ENCODE measurements around the gene ADAM33. TPM values are rescaled to one million over a fixed set of nuclear protein-coding genes. Genes with fewer than 3 reads are reported as not detected.

ADAM33 gene
- total RNA-seq, 2 donors from 2014 or later = 3.0 to 3.3 TPM

- no peaks in the 10 kb centered on the region for H3K4me1 ChIP-seq (ENCODE audit: control insufficient read depth, insufficient read depth, low read length)
- Mint-ChIP-seq H3K36me3 (ENCODE audit: low read depth) (no peaks in the 10 kb centered on the region), H3K27ac (no peak overlapping the region), H3K4me1 (no peaks in the 10 kb centered on the region), H3K4me3 (no peak overlapping the region), H3K9me3 (peaks cover 2% of the 10 kb centered on the region), H3K27me3 (ENCODE audit: insufficient read depth) (no peaks in the 10 kb centered on the region)
- no peaks in the 10 kb centered on the region for H3K9me3 ChIP-seq (ENCODE audit: control insufficient read depth, low read length)
- no peaks in the 10 kb centered on the region for H3K36me3 ChIP-seq (ENCODE audit: control insufficient read depth, insufficient read depth, low read length)
- TF ChIP-seq CTCF (conservative IDR thresholded peaks at IDR 0.05) = no peak
- H3K9ac ChIP-seq (ENCODE audit: extremely low read depth, low read length, poor library complexity, severe bottlenecking) = no peak overlapping the region
- no peaks in the 10 kb centered on the region for H3K27me3 ChIP-seq (ENCODE audit: control insufficient read depth, insufficient read depth, low read length, poor library complexity, severe bottlenecking)
- peak; percentile 37 for DNase-seq
- H3K27ac ChIP-seq (ENCODE audit: low read depth, low read length) = no peak overlapping the region
- 86 to 93% methylated on average over 7 to 15 of the region's 15 CpGs for WGBS, 2 experiments (ENCODE audit: insufficient coverage in 1 of 2, insufficient read length in 1 of 2)
- no peak overlapping the region for H3K4me3 ChIP-seq (ENCODE audit: low read length)
These were observed 15.2 kb upstream of the ADAM33 start for GRCh38 chr20:3696745-3697587.

GRCh38 chr20:3696200-3696599 lies 14.4 kb upstream of the ADAM33 start:
- no peaks in the 10 kb centered on the region for H3K27me3 Mint-ChIP-seq (ENCODE audit: insufficient read depth)
- Histone ChIP-seq H3K4me3 (ENCODE audit: low read length) (no peak overlapping the region), H3K4me1 (ENCODE audit: control insufficient read depth, insufficient read depth, low read length) (no peaks in the 10 kb centered on the region), H3K27me3 (ENCODE audit: control insufficient read depth, insufficient read depth, low read length, poor library complexity, severe bottlenecking) (no peaks in the 10 kb centered on the region), H3K27ac (ENCODE audit: low read depth, low read length) (no peak overlapping the region), H3K9ac (ENCODE audit: extremely low read depth, low read length, poor library complexity, severe bottlenecking) (no peak overlapping the region), H3K9me3 (ENCODE audit: control insufficient read depth, low read length) (no peaks in the 10 kb centered on the region), H3K36me3 (ENCODE audit: control insufficient read depth, insufficient read depth, low read length) (no peaks in the 10 kb centered on the region)
- H3K4me1 Mint-ChIP-seq = no peaks in the 10 kb centered on the region
- H3K9me3 Mint-ChIP-seq = peaks cover 2% of the 10 kb centered on the region
- H3K27ac Mint-ChIP-seq = no peak overlapping the region
- no peak overlapping the region for H3K4me3 Mint-ChIP-seq
- 80 to 86% methylated on average over 1 of the region's 1 CpG for WGBS, 2 experiments (ENCODE audit: insufficient coverage in 1 of 2, insufficient read length in 1 of 2)
- TF ChIP-seq CTCF (conservative IDR thresholded peaks at IDR 0.05) = peak; percentile 74
- H3K36me3 Mint-ChIP-seq (ENCODE audit: low read depth) = no peaks in the 10 kb centered on the region
- peak; percentile 65 for DNase-seq

- Histone ChIP-seq H3K36me3 (ENCODE audit: control insufficient read depth, insufficient read depth, low read length) (no peaks in the 10 kb centered on the region), H3K4me3 (ENCODE audit: low read length) (no peak overlapping the region), H3K9ac (ENCODE audit: extremely low read depth, low read length, poor library complexity, severe bottlenecking) (no peak overlapping the region), H3K4me1 (ENCODE audit: control insufficient read depth, insufficient read depth, low read length) (no peaks in the 10 kb centered on the region), H3K9me3 (ENCODE audit: control insufficient read depth, low read length) (no peaks in the 10 kb centered on the region), H3K27ac (ENCODE audit: low read depth, low read length) (no peak overlapping the region), H3K27me3 (ENCODE audit: control insufficient read depth, insufficient read depth, low read length, poor library complexity, severe bottlenecking) (no peaks in the 10 kb centered on the region)
- Mint-ChIP-seq H3K27ac (no peak overlapping the region), H3K36me3 (ENCODE audit: low read depth) (no peaks in the 10 kb centered on the region), H3K4me3 (no peak overlapping the region), H3K9me3 (peaks cover 2% of the 10 kb centered on the region), H3K4me1 (no peaks in the 10 kb centered on the region), H3K27me3 (ENCODE audit: insufficient read depth) (no peaks in the 10 kb centered on the region)
- no peak for TF ChIP-seq CTCF (conservative IDR thresholded peaks at IDR 0.05)
- WGBS, 2 experiments (ENCODE audit: insufficient coverage in 1 of 2, insufficient read length in 1 of 2) = 94 to 100% methylated on average over 2 to 5 of the region's 5 CpGs
- peak; percentile 32 for DNase-seq
These were observed 13.1 kb upstream of the ADAM33 start for GRCh38 chr20:3694864-3695263.
